GM19023 (cell line): ENCODE data around the gene LRRN2.

ENCODE experiments used
- ATAC-seq: cut with Tn5 transposase; IDR thresholded peaks from one replicate; pipeline ENCODE4 v1.9.1; 2021; ENCODE audit warnings: mild to moderate bottlenecking, moderate library complexity; ENCODE audit not compliant: unreplicated experiment

LRRN2 gene

DNA sequence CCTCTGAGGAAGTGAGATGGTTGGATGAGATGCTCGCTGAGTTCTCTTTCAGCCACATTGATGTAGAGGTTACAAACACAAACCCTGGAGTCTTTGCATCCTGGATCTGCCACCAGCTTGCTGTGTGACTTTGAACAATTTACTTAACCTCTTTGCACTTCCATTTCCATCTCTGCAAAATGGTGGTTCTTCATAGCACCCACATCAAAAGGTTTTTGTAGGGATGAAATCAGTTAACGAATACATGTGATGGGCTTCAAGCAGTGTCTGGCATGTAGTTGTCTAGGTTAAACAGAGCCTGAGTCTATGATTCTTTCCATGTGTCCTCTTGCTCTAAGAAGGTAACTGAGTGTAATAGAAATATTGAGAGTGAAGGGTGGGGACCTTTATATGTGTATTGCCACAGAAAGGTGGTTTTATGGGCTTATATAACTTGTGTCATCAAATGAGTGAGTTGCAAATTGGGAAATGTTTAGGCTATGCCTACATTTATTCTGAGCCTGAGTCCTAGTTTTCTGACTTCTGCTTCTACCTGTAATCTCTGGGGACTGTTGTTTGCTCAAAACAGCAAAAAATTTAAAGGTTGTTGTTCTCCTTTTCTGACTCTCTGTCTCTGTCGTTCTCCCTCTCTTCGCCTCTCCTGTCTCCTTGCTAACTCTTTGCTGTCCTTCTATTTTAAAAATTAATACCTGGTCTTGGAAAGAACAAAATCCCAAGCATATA, 27.3 kb upstream of the LRRN2 start:
- no peak for ATAC-seq

DNA sequence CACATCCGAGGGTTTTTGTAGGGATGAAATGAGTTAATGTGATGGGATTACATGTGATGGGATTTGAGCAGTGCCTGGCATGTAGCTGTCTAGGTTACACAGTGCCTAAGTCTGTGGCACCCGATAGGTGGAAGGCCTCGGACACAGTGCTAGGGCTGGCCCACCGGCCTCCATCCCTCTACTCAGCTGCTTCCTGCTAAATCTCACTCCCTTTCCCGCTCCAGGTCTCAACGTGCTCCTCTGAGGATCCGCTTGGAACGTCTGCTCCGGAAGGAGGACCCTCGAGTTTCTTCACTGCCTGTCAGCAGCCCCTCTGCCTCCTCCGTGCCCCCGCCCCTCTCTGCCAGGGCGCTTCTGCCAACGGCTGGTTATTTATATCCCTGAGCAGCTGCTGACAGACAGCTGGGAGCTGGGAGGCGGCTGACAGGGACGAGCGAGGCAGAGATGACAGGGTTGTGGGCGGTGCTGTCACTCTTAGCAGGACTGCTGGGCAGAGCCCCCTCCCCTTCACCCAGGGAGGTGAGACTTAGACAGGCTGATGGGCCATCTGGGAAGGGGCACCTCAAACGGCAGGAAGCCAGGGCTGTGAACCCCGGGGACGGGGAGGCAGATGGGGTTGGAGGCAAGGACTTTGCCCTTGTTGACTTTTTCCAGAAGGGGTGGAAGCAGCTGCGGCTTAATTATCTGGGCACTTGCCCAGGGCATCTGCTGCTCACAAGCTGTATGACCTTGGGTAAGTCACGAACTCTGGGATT, 26.6 kb upstream of the LRRN2 start:
- ATAC-seq: no peak

DNA sequence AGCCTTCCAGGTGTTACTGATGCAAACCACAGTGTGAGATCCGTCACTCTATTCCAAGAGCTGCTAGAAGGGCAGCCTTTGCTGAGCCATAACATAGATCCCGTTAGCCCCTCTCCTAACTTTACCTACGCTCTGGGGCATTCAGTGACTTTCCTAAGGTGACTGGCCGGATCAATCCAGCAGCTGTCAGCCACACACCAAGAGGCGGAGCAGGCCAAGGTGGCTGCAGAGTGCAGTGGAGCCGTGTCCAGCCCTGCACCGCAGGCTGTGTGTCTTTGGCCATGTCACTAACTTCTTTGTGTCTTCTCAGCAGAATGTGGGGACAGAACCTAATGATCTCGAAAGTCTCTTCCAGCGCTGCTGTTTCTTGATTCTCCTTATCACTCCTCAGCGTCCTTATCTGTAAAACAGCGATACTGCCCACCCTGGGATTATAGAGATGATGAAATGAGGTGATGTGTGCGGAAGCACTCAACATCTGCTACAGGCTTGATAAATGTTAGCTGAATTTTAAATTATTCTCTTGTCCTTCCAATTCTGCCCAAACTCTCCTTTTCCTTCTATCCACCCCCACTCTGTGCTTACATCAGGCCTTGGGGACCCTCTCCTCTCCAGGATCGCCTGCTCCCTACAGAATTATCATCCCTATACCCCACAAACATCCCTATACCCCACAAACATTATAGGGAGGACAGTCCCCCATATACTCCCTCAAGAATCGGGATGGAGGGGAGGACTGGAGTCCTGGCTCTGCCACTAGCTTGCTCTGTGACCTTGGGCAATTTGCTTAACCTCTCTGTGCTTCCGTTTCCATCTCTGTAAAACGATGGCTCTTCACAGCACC, 25.8 kb upstream of the LRRN2 start:
- no peak for ATAC-seq

DNA sequence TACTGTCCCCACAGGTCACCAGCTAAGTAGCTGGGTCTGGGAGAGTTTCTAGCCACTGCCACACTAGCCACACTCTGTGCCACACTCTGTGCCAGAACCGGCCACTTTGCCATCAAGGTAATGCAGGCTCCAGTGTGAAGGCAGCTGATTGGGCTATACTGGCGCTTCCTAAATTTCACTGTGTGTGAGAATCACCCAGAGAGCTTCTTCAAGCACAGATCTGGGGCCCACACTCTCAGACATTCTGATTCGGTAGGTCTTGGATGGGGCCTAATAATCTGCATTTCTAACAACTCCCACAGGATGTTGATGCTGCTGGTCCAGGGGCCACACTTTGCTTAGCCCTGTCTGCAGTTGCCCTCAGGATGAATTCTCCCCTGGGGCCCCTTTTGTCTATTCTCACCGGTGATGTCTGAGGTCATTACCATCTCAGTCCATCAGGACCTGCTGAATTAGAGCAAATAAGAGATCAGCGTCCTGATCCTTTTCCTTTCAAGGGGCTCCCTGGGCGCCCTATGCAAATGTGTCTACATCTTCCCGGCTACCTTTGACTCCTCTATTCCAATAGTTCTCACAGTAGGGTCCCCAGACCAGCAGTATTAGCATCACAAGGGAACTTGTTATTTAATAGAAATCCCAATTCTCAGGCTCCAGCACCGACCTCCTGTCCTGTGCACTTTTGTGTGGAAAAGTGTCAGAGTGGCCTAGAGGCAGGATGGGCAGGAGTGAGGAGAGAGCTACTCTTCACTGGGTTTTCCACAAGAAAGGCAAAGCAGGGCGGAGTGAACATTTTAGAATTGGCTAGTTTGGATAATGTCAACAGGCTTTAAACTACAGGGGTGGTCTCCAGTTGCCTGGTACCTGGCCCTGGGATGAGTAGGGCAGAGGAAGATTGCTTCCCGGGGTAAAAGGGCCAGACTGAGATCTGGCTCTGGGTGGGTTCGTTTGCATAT, 24.7 kb upstream of the LRRN2 start:
- ATAC-seq: no peak

DNA sequence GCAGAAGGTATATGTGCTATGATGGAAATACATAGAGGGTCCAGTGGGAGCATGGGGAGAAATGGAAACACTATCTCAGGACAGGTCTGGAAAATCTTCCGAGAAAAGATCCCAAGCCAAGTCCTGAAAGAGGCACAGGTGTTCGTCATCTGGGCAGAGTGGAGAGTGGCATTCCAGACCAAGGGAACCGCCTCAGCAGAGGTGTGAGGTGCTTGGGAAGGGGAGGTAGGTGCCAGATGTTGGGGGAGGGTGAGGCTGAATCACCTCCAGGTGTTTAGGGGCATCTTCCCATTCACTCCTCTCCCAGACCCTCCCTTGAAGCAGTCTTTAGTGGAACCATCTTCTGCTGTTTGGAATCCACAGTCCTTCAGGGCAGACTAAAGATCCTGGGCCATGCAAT, 23.5 kb upstream of the LRRN2 start:
- ATAC-seq: no peak

DNA sequence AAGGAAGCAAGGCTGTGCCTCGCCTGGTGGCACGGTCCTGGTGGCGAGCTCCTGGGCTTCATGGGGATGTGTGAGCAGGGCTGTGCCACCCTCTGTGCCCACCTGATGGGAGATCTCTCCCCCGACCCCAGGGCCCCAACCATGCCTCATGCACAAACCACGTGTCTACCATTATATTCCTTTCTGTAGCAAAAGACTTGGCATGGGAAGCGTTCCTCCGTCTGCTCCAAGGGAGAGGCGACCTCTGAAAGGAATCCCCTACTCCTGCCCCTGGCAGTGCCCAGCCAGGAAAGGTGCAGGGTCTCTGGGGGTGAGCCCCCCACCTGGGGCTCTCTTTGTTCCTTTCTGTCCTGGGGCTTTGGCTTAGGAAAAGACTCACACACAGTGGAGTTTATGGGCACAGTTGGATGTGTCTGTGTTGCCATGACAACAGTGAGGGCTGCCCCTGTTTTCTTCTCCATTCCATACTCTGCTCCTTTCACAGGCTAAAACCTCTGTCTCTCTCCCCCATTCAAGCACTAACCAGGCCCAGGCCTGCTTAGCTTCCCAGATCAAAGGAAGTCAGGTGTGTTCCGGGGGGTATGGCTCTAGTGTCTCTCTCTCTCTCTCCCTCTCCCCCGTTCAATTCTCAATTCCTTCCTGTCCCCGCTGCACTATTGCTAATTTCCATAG, 21.4 kb upstream of the LRRN2 start:
- no peak for ATAC-seq

DNA sequence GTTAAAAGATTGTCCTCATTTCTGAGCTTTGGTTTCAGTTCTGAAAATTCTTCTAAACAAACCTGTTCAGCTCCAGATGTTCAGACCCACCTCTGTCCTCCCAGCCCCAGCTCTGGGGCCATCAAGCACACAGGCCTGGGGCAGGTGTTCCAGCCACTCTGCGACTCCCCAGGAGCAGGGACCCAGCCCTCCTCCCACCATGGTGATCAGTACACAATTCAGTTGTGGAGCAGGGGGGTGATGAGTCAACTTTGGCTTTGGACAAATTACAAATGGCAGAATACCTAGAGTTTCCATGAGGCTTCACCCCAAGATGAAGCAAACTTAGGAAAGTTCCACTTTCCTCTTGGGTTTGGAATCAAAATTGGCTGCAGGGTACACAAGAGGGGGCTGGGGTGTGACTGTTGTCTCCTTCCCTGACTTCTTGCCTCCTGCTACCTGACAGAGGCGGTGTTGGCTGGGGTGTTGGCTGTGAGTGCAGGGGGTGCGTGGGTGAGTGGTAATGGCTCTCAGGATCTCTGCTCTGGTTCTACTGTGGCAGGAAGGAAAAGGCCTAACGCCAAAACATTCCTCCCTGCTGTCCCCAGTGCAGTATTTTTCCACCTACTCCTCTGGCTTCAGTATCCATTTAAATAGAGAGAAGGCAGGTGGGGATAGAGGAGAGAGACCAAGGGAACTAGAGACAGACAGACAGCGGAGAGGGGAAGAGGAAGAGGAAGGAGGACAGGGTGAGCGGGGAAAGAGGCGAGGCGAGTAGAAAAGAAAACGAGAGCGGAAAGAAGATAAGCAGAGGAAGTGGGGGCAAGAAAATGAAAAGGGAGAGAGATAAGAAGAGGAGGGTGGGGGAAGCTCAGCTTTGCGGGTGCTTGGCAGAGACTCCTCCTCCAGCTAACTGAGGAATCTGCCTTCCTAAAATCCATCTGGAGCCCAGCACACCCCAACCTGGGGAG, 20.6 kb upstream of the LRRN2 start:
- ATAC-seq: no peak

DNA sequence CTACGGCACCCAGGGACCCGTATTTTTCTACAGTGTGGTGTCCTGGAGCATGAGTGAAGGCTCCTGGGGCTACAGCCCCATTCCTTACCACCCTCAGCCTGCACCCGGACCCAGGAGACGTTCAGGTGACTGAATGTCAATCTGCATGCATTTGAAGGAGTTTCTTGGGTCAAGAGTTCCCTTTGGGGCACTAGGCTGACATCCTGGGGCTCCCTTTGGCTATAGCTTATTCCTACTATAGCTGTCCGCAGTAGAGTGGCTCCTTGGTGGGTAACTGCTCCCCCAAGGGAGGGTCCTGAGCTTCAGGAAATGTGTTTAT, 19.9 kb upstream of the LRRN2 start:
- no peak for ATAC-seq

DNA sequence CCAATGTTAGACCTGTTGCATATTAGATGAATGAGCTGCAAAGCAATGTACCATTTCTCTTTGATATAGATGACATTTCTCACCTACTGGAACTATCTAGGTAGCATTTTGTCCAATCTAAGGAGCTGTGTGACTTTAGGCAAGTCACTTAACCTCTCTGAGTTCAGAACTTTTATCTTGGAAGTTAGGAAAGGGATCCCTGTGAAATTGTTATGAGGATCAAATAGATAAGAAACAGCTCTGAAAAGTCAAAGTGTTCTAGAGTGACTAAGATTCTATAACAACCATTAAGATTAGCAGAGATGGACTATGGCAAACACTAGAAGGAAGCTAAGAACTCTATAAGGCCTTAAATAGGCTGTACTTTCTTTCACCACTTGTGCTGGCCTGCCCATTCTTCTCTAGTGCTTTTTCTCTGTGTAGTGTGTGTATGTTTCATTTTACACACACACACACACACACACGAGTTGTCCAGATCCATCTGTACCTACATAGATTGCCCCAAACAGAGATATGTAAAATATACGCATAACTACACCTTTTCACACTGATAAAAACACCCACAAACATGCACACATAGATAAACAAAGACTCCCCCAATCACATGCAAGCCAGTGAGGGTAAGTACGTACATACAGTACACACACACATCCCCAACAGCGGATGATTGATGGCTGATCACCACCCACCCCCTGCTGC, 19.4 kb upstream of the LRRN2 start:
- ATAC-seq: no peak

DNA sequence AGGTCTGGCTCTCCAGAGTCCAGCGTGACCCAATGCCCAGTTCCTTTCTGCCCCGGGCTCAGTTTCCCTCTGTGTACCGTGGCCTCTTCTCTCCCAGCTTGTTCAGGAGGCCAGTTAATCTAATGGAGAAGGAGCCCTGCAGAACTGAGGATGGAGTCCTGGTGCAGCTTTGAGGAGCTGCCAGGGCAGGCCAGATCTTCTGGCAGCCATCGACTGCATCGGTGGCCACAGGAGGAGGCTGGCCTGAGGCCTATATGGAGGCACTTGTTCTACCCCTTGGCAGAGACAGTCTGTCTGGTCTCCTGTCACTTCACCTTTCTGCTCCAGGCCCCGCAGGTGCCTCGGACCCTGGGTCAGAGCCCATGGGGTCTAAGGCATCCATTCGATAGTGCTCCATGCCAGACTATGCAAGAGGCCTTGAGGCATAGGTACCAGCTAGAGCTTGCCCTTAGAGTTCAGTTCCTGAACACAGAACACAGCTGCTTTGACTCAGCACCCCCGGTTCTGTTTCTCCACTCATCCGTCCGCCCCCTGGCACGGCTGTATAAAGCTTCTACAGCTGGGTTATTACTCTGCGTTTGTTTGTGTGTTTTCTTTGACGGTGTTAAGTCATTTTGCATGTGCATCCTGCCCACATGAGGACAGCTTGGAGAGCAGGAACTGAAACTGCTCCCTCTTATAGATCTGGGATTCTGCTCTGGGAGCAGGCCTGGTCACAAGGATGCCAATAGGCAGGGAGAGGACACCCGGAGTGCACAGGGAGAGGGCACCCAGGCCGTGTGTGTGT, 18.5 kb upstream of the LRRN2 start:
- no peak for ATAC-seq

DNA sequence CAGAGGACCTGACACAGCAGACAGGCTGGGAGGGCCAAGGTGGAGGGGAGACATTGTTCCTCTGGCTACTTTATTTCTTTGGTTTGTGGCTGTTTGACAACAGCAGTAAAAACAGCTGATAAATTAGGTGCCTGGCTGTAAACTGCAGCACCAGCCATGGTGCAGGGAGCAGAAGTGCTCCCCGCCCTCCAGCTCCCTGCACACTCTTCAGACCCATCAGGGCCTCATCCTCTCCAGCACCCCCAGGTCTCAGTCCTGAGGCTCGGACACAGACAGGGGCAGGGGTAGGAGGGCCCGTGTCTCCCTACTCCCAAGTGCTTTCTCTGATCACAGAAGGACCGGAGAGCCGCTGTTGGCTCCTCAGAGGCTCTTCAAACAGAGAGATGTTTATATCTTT, 17.7 kb upstream of the LRRN2 start:
- no peak for ATAC-seq

DNA sequence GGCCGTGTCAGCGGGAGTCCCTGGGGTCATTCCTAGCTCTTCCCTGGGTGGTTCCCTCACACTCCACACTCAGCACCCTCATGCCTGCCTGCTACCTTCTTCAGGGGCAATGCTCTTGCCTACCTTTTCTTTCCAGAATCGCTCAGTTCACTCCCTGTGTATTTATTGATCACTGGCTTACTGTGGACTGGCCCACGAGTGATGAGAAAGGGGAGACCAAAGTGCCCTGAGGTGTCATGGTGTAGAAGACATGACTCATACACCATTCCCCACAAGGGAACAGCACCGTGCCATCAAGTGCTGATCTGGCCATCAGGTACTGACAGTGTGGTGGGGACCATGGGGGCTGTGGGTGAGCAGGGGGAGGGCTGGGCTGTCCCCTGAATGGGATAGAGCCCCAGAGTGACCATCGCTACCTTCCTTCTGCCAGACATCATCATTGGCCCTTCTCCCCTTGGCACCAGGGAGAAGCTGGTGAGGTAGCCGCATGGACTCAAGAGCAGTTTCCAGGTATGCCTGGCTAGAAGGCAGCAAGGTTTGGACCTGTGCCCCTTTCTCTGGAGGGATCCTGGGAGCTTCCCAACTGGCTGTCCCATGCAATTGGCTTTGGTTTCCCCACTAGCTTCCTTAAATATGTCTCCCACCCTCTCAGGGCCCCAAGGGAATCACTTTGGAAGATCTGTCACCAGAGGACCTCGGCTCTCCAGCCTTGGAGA, 17.2 kb upstream of the LRRN2 start:
- ATAC-seq: no peak

DNA sequence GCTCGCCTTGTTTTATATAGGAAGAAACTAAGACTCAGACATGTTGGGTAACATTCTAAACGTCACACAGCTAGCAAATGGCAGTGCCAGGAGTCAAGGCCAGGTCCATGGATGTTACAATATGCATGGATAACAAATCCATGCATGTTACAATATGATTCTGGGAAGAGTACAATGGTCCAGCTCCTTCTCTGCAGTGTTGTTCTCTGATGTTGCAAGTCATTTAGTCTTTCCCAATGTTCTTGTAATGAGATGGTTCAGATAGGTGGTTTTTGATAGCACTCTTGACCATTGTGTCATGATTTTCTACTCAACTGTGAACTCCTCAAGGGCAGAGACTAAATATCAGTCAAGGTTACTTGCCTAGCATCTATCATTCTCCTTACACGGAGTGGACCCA, 15.7 kb upstream of the LRRN2 start:
- ATAC-seq: no peak

DNA sequence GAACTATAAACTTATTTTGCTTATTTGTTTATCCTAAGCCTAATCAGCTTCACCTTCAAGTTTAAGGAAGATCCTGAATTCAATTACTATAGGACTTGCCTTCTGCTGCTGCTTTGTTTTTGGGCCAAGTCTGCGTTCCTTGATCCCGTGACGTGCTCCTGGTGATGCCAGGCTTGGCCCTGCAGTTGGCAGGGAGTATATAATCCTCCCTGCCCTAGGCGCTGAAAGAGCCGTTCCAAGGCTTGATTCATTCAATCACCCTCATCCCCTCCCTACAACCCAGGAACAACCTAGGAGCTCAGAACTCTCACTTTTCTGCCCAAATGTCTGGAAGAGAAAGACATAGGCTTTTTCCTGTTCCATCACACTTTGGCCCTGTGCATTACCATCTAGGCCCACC, 12.4 kb upstream of the LRRN2 start:
- ATAC-seq: no peak

DNA sequence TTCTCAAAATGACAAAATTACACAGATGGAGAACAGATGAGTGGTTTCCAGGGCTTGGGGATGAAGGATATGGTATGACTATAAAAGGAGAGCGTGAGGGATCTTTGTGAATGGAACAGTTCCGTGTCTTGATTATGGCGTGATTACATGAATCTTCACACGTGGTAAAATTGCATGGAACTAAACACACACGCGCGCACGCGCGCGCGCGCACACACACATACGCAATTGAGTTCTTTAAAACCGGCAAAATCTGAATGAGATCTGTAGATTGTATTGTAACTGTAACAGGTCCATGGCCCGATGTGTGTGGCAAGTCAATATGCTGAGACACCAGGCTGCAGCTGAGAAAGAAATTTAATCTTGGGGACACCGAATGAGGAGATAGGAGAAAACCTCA, 11.1 kb upstream of the LRRN2 start:
- ATAC-seq: no peak

DNA sequence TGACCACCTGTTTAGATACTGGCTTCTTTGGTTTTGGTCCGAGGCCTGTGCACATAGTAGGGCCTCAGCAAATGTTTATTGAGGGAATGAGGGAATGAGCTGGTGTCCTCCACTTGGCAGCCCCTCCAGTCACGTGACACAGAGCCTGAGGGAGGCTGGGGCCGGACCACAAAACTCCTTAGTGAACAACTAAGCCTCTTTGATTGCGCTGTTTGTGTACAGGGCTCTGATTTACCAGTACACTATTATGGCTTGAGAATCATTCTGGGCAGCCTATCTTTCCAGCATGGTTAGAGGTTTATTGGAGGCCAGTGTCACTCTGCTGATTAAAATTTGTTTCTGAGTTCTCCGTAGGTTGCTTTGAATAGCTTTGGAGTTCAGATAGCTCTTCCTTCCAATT, 10.2 kb upstream of the LRRN2 start:
- ATAC-seq: no peak

DNA sequence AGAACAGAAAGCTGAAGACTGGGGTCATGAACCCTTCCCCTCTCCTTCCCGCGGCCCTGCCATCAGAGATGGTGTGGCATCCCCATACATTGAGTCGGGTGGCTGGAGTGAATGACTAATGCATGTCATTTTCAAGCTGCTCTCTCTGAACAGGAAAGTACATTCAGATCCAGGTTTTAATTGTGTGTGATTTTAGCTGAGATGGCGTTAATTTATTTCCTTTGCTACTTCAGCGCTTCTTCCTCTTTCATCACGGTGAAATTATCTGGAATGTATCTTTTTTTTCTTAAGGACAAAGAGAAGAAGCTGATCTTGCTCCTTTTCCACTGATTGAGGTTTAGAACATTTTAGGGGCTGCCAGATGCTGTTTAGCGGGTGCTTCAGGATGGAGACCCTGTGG, 8.6 kb upstream of the LRRN2 start:
- no peak for ATAC-seq
